Upper lobe of right lung (tissue), 1 donor: Measurements from ENCODE around the gene FAM168A. TPM values are rescaled to one million over a fixed set of nuclear protein-coding genes. Genes with fewer than 3 reads are reported as not detected.

Source experiments
- ATAC-seq: fragments of 200-7000 bp; cut with Tn5 transposase; one replicate; pipeline ENCODE4 v1.9.1; 2020; ENCODE audit warnings: mild to moderate bottlenecking, moderate library complexity
- DNase-seq: peaks from one replicate; pipeline ENCODE4 v3.0.0-alpha.2; 2020
- H3K27ac ChIP-seq: fragments of 200-600 bp; one replicate; pipeline ENCODE4 v1.8.0; 2022
- H3K27me3 ChIP-seq: fragments of 200-600 bp; one replicate; pipeline ENCODE4 v1.8.0; 2022; ENCODE audit warnings: mild to moderate bottlenecking
- H3K36me3 ChIP-seq: fragments of 200-600 bp; one replicate; pipeline ENCODE4 v1.8.0; 2022
- H3K4me1 ChIP-seq: fragments of 200-600 bp; one replicate; pipeline ENCODE4 v1.8.0; 2022
- H3K4me3 ChIP-seq: fragments of 200-600 bp; one replicate; pipeline ENCODE4 v1.8.0; 2022; ENCODE audit warnings: mild to moderate bottlenecking
- H3K9me3 ChIP-seq: fragments of 200-600 bp; one replicate; pipeline ENCODE4 v1.8.0; 2022
- CTCF ChIP-seq: fragments of 200-600 bp; IDR thresholded peaks from one replicate; pipeline ENCODE4 v1.8.0; 2022; ENCODE audit warnings: antibody characterized with exemption
- intact Hi-C: fragments of 100-400 bp; cut with DNase I; formaldehyde crosslinking; loops from one replicate; pipeline ENCODE4 v1.11.0; 2022
- total RNA-seq: library from RNA; stranded (reverse); fragmentation: NEBNext Ultra II Directional; extraction: Animal tissue kit (Norgen Biotek cat#: 25700); gene quantifications from one replicate; pipeline ENCODE4 v1.2.1, GENCODE V29; 2021
- donor health status: DM: no; HTN: yes; CAD: no; lungs with severe emphysema.

The FAM168A gene
- total RNA-seq, 1 donor from 2014 or later: 30.7 TPM

GRCh38 chr11:73641668-73642067 lies 43.8 kb upstream of the FAM168A start:
- DNase-seq (no peak), ATAC-seq (no peak)
- Histone ChIP-seq H3K27ac (no peak overlapping the region), H3K36me3 (no peaks in the 10 kb centered on the region), H3K4me3 (no peak overlapping the region), H3K4me1 (no peaks in the 10 kb centered on the region), H3K27me3 (no peaks in the 10 kb centered on the region), H3K9me3 (no peaks in the 10 kb centered on the region)
- no peak for TF ChIP-seq CTCF
- intact Hi-C loops: no loop called here

DNA sequence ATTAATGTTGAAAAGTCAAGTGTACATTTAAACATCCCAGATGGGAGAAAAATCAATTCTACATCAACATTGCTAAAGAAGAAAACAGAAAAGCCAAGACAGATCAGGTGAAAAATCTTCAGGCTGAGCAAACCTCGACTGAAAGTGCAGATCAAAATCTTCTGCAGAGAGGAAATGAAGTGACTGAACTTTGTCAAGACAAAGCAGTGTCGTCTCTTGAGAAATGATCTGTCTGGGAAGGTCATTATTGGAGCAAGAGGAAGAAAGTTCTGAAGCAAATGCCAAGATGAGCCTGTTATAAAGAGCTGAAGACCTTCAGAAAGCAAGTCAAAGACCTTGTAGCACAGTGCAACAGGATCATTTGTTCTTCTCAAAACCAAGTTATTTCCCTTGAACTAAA lies 42.7 kb upstream of the FAM168A start:
- Histone ChIP-seq H3K4me1 (no peaks in the 10 kb centered on the region), H3K36me3 (no peaks in the 10 kb centered on the region), H3K27me3 (no peaks in the 10 kb centered on the region), H3K4me3 (no peak overlapping the region), H3K27ac (no peak overlapping the region), H3K9me3 (no peaks in the 10 kb centered on the region)
- TF ChIP-seq CTCF: no peak
- intact Hi-C loops: no loop called here
- DNase-seq (no peak), ATAC-seq (peak; percentile 46)

- H3K27me3 ChIP-seq: no peaks in the 10 kb centered on the region
- H3K9me3 ChIP-seq: no peaks in the 10 kb centered on the region
- no peak for ATAC-seq
- intact Hi-C loops: no loop called here
- no peaks in the 10 kb centered on the region for H3K4me1 ChIP-seq
- no peak for DNase-seq
- H3K4me3 ChIP-seq: no peak overlapping the region
- H3K27ac ChIP-seq: no peak overlapping the region
- TF ChIP-seq CTCF: no peak
- H3K36me3 ChIP-seq: no peaks in the 10 kb centered on the region
Measured at GRCh38 chr11:73637012-73637411, 39.1 kb upstream of the FAM168A start.

GRCh38 chr11:73636249-73636648 lies 38.3 kb upstream of the FAM168A start:
- Histone ChIP-seq H3K27me3 (no peaks in the 10 kb centered on the region), H3K4me1 (no peaks in the 10 kb centered on the region), H3K27ac (no peak overlapping the region), H3K36me3 (no peaks in the 10 kb centered on the region), H3K9me3 (no peaks in the 10 kb centered on the region), H3K4me3 (no peak overlapping the region)
- no peak for TF ChIP-seq CTCF
- no peak for DNase-seq
- intact Hi-C loops: no loop called here
- no peak for ATAC-seq

DNA sequence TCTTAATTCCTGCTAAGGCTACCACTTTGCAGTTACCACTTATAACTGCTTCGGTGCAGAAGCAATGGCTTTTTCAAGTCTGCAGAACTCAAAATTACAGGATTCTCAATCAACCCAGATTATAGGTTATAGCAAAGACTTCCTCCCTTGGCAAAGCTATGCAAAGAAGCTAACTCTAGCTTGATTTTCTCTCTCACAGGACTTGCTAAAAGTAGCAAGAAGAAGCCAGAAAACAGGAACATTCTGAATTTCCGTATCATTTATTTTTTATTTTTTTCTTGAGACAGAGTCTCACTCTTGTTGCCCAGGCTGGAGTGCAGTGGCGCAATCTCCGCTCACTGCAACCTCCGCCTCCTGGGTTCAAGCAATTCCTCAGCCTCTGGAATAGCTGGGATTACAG lies 37.8 kb upstream of the FAM168A start:
- Histone ChIP-seq H3K27ac (no peak overlapping the region), H3K4me1 (no peaks in the 10 kb centered on the region), H3K27me3 (no peaks in the 10 kb centered on the region), H3K9me3 (no peaks in the 10 kb centered on the region), H3K36me3 (no peaks in the 10 kb centered on the region), H3K4me3 (no peak overlapping the region)
- ATAC-seq: no peak
- intact Hi-C loops: no loop called here
- no peak for TF ChIP-seq CTCF
- DNase-seq: no peak

- Histone ChIP-seq H3K27me3 (no peaks in the 10 kb centered on the region), H3K27ac (no peak overlapping the region)
Measured at GRCh38 chr11:73633999-73634398, 36.1 kb upstream of the FAM168A start.

More at GRCh38 chr11:73633999-73634398, 36.1 kb upstream of the FAM168A start:
- Histone ChIP-seq H3K9me3 (no peaks in the 10 kb centered on the region), H3K4me3 (no peak overlapping the region), H3K4me1 (no peaks in the 10 kb centered on the region), H3K36me3 (no peaks in the 10 kb centered on the region)
- no peak for ATAC-seq
- no peak for DNase-seq
- intact Hi-C loops: no loop called here
- TF ChIP-seq CTCF: no peak
